ENCODE results near the gene UBE2J1.

Gene UBE2J1

DNA sequence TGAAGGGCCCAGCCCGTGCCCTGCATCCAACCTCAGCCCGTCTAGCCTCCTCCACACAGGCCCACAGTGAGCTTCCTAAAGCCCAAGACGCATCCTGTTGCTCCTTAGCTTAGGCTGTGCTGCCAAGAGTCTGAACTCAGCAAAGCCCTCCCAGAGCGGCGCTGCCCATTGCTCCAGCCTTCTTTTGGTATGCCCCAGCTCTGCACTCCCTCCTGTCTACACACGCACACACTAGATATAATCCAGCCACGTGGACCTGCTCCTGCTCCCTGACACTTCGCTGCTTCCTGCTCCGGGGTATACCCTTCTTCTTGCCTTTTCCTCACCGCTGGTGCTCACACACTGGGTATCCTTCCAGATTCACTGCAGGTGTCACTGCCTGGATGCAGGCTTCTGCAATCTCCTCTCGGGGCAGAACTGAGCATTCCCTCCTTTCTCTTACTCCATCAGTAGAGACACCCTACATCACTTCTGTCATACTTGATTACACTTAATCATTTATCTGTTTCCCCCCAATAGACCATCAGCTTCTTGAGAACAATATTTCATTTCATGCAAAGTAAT, 61.2 kb downstream of the UBE2J1 start:
- TF ChIP-seq, protein P1, sequence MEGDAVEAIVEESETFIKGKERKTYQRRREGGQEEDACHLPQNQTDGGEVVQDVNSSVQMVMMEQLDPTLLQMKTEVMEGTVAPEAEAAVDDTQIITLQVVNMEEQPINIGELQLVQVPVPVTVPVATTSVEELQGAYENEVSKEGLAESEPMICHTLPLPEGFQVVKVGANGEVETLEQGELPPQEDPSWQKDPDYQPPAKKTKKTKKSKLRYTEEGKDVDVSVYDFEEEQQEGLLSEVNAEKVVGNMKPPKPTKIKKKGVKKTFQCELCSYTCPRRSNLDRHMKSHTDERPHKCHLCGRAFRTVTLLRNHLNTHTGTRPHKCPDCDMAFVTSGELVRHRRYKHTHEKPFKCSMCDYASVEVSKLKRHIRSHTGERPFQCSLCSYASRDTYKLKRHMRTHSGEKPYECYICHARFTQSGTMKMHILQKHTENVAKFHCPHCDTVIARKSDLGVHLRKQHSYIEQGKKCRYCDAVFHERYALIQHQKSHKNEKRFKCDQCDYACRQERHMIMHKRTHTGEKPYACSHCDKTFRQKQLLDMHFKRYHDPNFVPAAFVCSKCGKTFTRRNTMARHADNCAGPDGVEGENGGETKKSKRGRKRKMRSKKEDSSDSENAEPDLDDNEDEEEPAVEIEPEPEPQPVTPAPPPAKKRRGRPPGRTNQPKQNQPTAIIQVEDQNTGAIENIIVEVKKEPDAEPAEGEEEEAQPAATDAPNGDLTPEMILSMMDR (conservative IDR thresholded peaks at IDR 0.05; ENCODE audit: low read depth, low read length): no peak
- H3K4me3 ChIP-seq (ENCODE audit: low read depth, low read length): no peak overlapping the region
- DNase-seq (ENCODE audit: low read depth): no peak

DNA sequence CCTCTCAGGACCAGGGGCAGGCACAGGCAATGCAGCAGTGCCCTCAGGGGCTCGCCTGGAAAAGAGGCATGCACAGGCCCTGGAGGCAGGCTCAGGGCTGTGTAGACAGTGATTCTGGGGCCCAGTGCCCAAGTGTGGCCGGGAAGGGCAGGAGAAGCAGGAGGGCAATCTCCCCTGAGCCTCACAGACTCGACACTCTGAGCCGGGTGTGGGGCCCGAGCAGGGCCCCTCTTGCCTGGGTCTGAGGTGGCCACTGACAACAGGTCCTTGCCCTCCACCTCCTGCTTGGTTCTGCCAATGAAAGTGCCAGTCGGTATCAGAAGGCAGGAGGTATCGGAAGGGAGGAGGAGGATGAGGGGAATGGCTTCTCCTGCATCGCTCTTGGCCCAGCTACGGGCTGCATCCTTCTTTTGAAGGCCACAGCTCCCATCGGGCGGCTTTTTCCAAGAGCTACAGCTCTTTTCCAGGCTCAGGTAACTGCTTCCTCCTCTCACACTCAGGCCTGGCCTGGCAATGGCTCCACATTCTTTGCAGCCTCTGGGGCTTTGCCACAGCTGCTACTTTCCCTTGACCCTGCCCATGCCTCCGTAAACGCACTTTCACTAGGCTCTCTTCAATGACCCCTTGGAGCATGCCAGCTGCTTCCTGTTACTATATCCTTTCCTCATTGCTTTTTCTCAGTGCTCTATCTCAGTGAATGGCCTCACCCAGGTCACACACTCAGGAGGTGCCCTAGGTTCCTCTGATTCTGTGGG, 61.9 kb downstream of the UBE2J1 start:
- no peak overlapping the region for H3K4me3 ChIP-seq (ENCODE audit: low read depth, low read length)
- TF ChIP-seq, protein P1 (conservative IDR thresholded peaks at IDR 0.05; ENCODE audit: low read depth, low read length): no peak
- DNase-seq (ENCODE audit: low read depth): no peak

DNA sequence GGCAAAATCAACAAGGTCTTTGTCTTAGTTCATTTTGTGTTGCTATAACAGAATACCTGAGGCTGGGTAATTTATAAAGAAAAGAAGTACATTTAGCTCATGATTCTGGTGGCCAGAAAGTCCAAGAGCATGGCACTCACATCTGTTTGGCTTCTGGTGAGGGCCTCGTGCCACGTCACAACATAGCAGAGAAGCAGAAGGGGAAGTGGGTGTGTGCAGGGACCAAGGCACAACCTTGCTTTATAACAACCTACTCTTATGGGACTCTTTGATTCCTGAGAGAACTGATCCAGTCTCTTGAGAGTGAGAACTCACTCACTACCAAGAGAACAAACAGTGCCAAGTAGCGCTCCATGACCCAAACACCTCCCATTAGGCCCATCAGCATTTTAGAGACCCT, 62.8 kb downstream of the UBE2J1 start:
- H3K4me3 ChIP-seq (ENCODE audit: low read depth, low read length): no peak overlapping the region
- TF ChIP-seq, protein P1 (conservative IDR thresholded peaks at IDR 0.05; ENCODE audit: low read depth, low read length): no peak
- no peak for DNase-seq (ENCODE audit: low read depth)

DNA sequence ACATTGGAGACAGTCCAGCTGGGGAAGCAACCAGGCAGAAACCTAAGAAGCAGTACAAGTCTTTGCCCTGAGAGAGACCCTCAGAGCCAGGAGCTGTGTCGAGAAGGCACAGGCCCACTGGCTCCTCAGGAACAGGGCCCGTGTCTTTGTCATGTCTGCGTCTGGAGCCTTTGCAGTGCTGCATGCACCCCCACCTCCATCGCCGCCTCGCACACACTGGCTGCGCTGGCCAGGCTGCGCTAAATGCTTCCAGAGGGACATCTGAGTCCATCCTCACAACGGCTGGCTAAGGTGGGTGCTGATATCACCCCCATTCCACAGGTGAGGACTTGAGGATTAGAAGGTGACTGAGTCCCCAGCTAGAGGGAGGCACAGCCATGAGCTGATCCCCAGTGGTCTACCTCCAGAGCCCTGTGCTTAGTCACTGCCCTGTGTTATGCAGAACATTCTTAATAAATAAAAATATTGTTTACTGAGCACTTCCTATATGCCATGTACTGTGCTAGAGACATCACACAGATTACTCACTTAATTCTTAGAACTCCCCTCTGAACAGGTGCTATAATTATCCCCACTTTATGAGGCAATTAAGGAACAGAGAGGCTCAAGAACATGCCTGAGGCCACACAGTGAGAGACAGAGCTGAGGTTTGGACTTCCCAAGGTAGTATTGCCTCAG, 65.0 kb downstream of the UBE2J1 start:
- TF ChIP-seq, protein P1 (conservative IDR thresholded peaks at IDR 0.05; ENCODE audit: low read depth, low read length): no peak
- no peak for DNase-seq (ENCODE audit: low read depth)
- H3K4me3 ChIP-seq (ENCODE audit: low read depth, low read length): no peak overlapping the region

DNA sequence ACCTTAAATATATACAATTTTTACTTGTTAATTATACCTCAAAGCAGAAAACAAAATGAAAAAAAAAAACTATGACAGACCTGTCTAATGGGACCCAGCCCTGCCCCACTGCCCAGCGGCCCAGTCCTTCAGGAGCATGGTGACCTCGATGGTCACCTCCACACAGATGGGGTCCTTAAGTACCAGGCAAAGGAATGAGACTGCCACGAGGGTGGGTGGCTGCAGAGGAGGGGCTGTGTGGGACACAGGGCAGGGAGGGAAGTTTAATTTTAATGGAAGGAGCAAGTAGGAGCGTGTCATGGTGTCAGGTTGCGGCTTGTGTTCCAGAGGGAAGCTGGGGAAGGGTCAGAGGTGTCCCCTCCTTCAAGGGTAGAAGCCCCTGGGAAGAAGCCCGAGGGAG, 66.0 kb downstream of the UBE2J1 start:
- H3K4me3 ChIP-seq (ENCODE audit: low read depth, low read length): no peak overlapping the region
- TF ChIP-seq, protein P1 (conservative IDR thresholded peaks at IDR 0.05; ENCODE audit: low read depth, low read length): no peak
- DNase-seq (ENCODE audit: low read depth): no peak

DNA sequence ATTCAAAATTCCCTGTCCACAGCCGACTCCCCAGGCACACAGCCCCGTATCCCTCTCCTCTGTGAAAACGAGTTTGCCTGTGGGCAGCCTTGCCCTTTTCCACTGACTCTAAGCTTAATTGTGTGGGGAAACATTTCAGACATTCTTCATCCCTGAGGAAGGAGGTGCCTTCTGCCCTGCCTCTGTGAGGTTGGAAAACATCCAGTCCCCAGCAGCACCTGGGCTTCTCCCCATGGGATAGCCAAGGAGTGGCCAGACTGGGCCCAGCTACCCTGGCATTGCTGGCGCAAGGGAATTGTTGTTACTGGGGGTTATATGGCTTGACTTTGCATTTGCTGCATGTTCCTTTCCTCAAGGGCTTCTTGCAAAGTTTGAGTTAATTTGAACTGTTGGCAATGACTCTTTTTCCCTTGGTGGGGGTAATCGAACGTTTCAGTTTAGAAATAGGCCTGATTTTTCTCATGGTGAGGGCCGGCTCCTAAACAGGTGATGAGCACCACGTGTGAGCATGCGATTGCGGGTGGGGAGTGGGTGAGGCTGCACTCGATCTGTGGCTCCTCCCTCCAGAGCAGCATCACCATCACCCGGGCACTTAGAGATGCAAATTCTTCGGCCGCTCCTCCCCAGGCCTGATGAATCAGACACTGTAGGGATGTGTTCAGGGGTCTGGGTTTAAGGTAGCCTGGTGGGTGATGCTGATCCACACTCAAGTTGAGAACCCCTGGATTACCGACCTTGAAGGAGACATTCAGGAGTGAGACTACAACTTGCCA, 67.4 kb downstream of the UBE2J1 start:
- DNase-seq (ENCODE audit: low read depth): no peak
- H3K4me3 ChIP-seq (ENCODE audit: low read depth, low read length): no peak overlapping the region
- TF ChIP-seq, protein P1 (conservative IDR thresholded peaks at IDR 0.05; ENCODE audit: low read depth, low read length): no peak
